ENCODE results near the gene RELN.

The RELN gene

GRCh38 chr7:103989785-103990767 lies 618 bp upstream of the RELN start:
- TF ChIP-seq CTCF (IDR thresholded peaks at IDR 0.05; ENCODE audit: low read depth, low read length, missing control alignments) = peak; percentile 16

DNA sequence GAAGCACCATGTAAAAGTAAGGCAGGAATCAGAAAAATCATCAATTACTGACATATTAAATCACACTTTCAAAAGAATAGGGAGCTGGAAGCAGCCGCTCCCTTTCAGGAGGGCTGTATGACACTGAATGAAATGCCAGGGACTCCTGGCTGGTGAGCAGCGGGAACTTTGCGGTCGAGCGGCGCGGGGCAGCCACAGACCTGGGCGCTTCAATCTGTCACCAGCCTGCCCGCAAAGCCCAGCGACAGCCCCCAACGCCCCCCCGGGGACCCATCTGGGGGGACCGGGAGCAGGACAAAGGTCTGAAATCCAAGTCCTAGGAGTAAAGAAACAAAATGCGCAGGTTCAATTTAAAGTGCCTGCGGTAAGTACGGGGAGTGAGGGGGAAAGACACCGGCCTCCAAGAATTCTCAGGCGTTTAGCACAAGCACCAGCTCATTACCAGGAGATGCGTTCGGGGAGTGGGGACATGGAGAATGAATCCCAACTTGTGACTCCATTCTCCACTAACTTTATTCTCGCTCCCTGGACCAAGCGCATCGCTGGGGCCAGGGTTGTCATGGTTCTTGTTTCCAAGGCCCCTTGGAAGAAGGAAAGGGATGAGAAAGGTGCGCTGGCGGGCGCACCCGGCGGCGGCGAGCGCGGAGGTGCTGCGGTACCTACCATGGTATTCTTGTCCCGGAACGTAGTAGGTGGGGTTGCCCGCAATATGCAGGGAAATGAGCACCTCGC lies 824 bp downstream of the RELN start:
- Histone ChIP-seq H3K27ac (no peak overlapping the region), H3K4me3 (ENCODE audit: low read depth, low read length) (peak overlapping the region; percentile 54), H3K36me3 (replicated peaks) (no peaks in the 10 kb centered on the region), H3K27me3 (replicated peaks) (no peaks in the 10 kb centered on the region)
- no peak for DNase-seq
- no peak for TF ChIP-seq CTCF (IDR thresholded peaks at IDR 0.05; ENCODE audit: low read depth, low read length, missing control alignments)
- in situ Hi-C loops (cut with HindIII; ENCODE audit: low pct_ligation_motif_present, low sequenced_read_pairs) = no loop called here

More at GRCh38 chr7:103989785-103990767, 618 bp upstream of the RELN start:
- in situ Hi-C loops (cut with HindIII; ENCODE audit: low pct_ligation_motif_present, low sequenced_read_pairs) = no loop called here
- Histone ChIP-seq H3K4me3 (ENCODE audit: low read depth, low read length) (peak overlapping the region; percentile 61), H3K27me3 (replicated peaks) (no peaks in the 10 kb centered on the region), H3K36me3 (replicated peaks) (no peaks in the 10 kb centered on the region), H3K27ac (no peak overlapping the region)
- DNase-seq = peak; percentile 36

GRCh38 chr7:103987451-103987850 lies 2.0 kb downstream of the RELN start:
- no peak for TF ChIP-seq CTCF (IDR thresholded peaks at IDR 0.05; ENCODE audit: low read depth, low read length, missing control alignments)
- no peak for DNase-seq
- H3K36me3 ChIP-seq (replicated peaks) = no peaks in the 10 kb centered on the region
- no peaks in the 10 kb centered on the region for H3K27me3 ChIP-seq (replicated peaks)
- H3K4me3 ChIP-seq (ENCODE audit: low read depth, low read length) = no peak overlapping the region
- H3K27ac ChIP-seq = no peak overlapping the region
- in situ Hi-C loops (cut with HindIII; ENCODE audit: low pct_ligation_motif_present, low sequenced_read_pairs) = no loop called here

DNA sequence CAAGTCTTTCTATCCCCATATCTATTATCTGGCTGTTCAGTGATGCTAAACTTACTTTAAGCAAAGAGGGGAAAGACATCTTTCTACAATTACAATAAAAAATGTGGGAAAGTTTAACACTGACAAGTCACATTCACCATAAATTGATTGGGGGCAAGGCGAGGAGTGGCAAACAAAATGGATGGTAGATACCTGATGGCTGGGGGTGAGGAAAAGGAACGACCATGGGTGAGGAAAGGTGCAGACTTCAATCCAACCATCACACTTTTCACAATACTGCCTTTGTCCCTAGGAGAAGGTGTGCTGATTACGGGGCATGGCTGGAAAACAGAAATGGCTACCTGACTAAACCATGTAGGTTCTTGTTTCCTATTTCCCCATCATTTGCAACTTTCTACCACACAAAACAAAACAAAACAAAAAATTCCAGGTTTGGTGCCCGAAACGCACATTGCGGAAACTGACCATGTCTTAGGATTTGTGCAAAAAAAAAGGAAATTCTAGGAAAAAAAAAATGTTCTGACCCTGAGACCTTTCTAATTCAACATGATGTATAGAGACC lies 3.8 kb downstream of the RELN start:
- no peaks in the 10 kb centered on the region for H3K27me3 ChIP-seq (replicated peaks)
- in situ Hi-C loops (cut with HindIII; ENCODE audit: low pct_ligation_motif_present, low sequenced_read_pairs) = no loop called here

DNA sequence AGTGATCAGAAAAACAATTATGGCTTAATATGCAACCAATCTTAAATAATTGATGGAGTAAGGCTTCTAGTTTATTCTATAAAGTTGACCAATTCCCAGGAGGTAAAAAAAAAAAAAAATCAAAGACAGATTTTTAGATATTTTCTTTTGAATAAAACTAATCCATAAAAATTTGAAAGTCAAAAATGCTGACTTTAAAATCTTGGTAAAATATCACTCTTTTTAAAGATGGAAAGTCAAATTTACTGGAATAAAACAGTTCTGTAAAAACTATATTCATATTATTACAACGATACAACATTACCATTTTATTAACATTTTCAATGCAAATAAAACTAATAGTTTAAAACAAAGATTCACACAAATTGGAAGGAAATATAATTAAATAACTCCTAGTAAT lies 5.4 kb downstream of the RELN start:
- Histone ChIP-seq H3K27me3 (replicated peaks) (no peaks in the 10 kb centered on the region), H3K4me3 (ENCODE audit: low read depth, low read length) (no peak overlapping the region), H3K27ac (no peak overlapping the region), H3K36me3 (replicated peaks) (no peaks in the 10 kb centered on the region)
- TF ChIP-seq CTCF (IDR thresholded peaks at IDR 0.05; ENCODE audit: low read depth, low read length, missing control alignments) = no peak
- DNase-seq = no peak
- in situ Hi-C loops (cut with HindIII; ENCODE audit: low pct_ligation_motif_present, low sequenced_read_pairs) = no loop called here

More for the DNA sequence above, 3.8 kb downstream of the RELN start:
- TF ChIP-seq CTCF (IDR thresholded peaks at IDR 0.05; ENCODE audit: low read depth, low read length, missing control alignments) = no peak
- H3K4me3 ChIP-seq (ENCODE audit: low read depth, low read length) = no peak overlapping the region
- H3K27ac ChIP-seq = no peak overlapping the region
- no peaks in the 10 kb centered on the region for H3K36me3 ChIP-seq (replicated peaks)
- DNase-seq = no peak
